ENCODE results near the gene USH2A.

The USH2A gene

DNA sequence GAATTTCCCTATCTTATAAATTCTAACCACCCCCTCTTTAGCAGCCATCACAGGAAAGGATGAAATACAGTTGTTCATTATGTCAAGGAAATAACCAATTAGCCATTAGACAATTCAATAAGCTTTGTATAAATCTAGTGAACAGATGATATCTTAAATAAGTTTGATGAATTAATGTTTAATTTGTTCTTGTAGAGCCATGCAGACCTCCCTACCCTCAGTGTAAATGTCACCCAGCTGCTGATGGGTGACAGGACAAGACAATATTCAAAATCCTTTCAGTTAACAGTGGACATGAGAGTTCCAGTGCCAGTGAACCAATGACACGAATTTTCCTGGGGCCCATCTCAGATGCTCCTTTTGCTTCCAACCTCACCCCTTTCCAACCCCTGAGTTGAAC, 460.2 kb downstream of the USH2A start:
- no peak for TF ChIP-seq CTCF (IDR thresholded peaks at IDR 0.05; ENCODE audit: low read depth, low read length, missing control alignments)
- in situ Hi-C loops (cut with HindIII; ENCODE audit: low sequenced_read_pairs): no loop called here
- DNase-seq (ENCODE audit: low read depth): no peak
- no peak overlapping the region for H3K4me3 ChIP-seq (ENCODE audit: low read depth, low read length)

DNA sequence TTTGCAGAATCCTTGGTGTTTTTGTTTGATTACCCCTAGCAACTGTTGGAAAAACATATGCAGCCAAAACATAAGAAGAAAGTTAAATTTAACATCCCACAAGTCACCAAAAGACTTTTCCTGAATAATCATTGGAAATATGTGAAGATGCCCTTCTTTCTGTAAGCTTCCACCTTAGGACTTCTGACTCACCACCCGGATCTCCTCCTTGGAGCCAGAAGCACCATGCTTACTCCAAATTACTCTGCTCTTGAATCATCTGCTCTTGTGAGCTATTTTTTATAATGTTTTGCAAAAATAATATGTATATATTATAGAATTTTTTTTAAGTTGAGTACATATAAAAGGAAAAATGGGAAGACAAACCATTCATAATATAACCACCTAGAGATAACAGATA, 464.4 kb downstream of the USH2A start:
- DNase-seq (ENCODE audit: low read depth): no peak
- no peak overlapping the region for H3K4me3 ChIP-seq (ENCODE audit: low read depth, low read length)
- in situ Hi-C loops (cut with HindIII; ENCODE audit: low sequenced_read_pairs): no loop called here
- TF ChIP-seq CTCF (IDR thresholded peaks at IDR 0.05; ENCODE audit: low read depth, low read length, missing control alignments): no peak

DNA sequence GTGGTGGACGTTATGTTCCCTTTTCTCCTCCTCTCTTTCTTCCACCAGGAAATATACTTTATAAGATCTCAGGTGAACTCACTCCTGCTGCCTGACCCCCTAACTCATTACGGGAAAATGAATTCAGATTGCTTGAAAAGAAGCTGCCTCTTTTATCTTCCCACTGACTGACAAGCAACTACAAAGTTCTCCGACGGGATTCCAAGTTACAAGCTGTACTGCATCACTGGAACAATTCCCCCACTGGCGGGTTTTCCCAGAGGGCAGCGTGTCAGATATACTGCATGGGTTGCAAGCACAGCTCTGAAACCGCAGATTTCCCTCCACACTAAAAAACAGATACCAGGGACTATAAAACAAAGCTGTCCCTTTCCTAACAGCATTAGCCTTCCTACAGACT, 465.6 kb downstream of the USH2A start:
- DNase-seq (ENCODE audit: low read depth): no peak
- H3K4me3 ChIP-seq (ENCODE audit: low read depth, low read length): no peak overlapping the region
- in situ Hi-C loops (cut with HindIII; ENCODE audit: low sequenced_read_pairs): no loop called here
- no peak for TF ChIP-seq CTCF (IDR thresholded peaks at IDR 0.05; ENCODE audit: low read depth, low read length, missing control alignments)

GRCh38 chr1:215932558-215932957, 490.7 kb downstream of the USH2A start:
- no peak for DNase-seq (ENCODE audit: low read depth)
- no peak overlapping the region for H3K4me3 ChIP-seq (ENCODE audit: low read depth, low read length)
- no peak for TF ChIP-seq CTCF (IDR thresholded peaks at IDR 0.05; ENCODE audit: low read depth, low read length, missing control alignments)
- in situ Hi-C loops (cut with HindIII; ENCODE audit: low sequenced_read_pairs): no loop called here

DNA sequence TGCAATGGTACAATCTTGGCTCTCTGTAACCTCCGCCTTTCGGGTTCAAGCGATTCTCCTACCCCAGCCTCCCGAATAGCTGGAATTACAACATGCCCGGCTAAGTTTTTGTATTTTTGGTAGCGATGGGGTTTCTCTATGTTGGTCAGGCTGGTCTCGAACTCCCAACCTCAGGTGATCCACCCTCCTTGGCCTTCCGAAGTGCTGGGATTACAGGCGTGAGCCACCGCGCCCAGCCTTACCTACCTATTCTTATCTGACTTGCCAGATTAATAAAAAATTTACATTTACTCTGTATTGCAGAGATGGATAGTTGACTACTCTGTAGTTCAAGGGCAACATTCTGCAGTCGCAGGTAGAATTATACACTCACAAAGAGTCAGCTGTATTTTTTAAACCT, 496.6 kb downstream of the USH2A start:
- no peak overlapping the region for H3K4me3 ChIP-seq (ENCODE audit: low read depth, low read length)
- no peak for DNase-seq (ENCODE audit: low read depth)
- in situ Hi-C loops (cut with HindIII; ENCODE audit: low sequenced_read_pairs): no loop called here
- no peak for TF ChIP-seq CTCF (IDR thresholded peaks at IDR 0.05; ENCODE audit: low read depth, low read length, missing control alignments)

DNA sequence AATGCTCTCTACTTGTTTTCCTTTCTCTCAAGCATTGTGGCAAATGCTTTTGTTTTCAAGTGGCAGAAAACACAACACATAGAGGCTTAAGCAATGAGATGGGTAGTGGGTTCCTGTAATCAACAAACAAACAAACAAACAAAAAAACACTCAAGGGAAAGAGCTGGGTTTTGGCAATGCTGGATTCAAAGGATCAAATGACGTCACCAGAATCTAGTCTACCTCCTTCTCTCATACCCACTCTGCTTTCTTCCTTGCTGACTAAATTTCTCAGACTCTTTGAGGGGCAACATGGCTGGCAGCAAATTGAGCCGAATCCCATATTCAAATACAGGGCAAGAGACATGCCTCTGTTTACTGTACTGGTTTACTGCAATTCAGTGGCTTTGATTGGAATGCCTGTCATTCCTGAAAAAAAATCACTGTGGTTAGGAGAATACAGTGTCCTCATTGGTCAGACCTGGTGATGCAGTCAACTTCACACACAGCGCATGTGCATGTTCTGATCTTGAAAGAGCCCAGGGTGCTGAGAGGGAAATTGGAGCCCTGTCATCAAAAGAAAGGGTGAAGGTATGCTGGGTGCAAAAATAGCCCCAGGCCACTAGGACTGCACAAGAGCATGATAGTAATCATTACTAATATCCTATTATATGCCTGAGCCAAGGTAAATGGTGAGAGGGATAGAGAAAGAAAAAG, 500.0 kb downstream of the USH2A start:
- in situ Hi-C loops (cut with HindIII; ENCODE audit: low sequenced_read_pairs): no loop called here
- DNase-seq (ENCODE audit: low read depth): peak; percentile 22
- no peak overlapping the region for H3K4me3 ChIP-seq (ENCODE audit: low read depth, low read length)
- TF ChIP-seq CTCF (IDR thresholded peaks at IDR 0.05; ENCODE audit: low read depth, low read length, missing control alignments): no peak
